ENCODE data around the gene MSL3B.

- TF ChIP-seq CTCF (IDR thresholded peaks at IDR 0.05) (no peak), POLR2A (IDR thresholded peaks at IDR 0.05) (no peak)
These were observed 47.0 kb downstream of the MSL3B start for GRCh38 chr2:233821196-233821595.

Measured in adrenal gland (tissue), 5 donors.